GM23248 (cell line): ENCODE data around the gene HBP1.

Experiments
- EZH2 ChIP-seq: fragments of 200-600 bp; sonication (generic); IDR thresholded peaks from 2 replicates; pipeline ENCODE4 v1.6.1; 2018; ENCODE audit warnings: antibody characterized with exemption, mild to moderate bottlenecking; ENCODE audit not compliant: insufficient read depth, poor library complexity, severe bottlenecking
- EZH2phosphoT487 ChIP-seq: fragments of 200-600 bp; sonication (generic); IDR thresholded peaks from 2 replicates; pipeline ENCODE4 v1.6.1; 2018; ENCODE audit warnings: antibody characterized with exemption, moderate library complexity, mild to moderate bottlenecking, low read depth; ENCODE audit not compliant: insufficient read depth

DNA sequence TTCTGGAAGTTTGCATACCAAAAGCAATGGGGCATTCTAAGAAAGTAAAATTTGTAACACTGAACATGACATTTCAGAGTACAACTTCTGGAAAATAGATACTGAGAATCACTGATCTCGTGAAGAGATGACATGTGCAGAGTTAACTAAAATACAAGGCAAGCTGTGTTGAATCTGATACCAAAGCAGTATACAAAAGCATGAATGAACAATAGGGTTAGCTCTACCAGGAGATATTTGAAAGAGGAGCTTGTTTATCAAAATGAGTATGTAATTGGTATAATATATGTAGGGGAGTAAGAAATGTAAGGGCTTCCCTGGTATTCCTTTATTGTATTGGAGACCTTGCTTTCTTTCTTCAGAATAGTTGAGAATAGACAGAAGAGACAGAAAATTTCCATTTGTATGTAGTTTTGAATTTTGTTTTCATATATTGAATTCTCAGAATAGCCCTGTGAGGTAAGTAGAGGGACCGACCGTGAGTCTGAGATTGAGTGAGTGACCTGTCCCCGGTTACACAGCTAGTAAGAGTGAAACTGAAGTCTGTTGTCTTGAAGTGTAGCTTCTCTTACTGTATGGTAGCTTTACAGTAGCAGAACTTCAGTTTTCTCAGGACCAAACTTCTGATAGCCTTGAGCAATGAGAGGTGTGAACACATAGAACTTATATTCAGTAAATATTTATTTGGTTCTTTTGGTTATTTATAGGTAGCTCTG lies 5.0 kb downstream of the HBP1 start:
- no peak for TF ChIP-seq EZH2
- TF ChIP-seq EZH2phosphoT487: no peak
